Peyer's patch (tissue), 4 donors: ENCODE measurements around the gene PEF1. TPM values are rescaled to one million over a fixed set of nuclear protein-coding genes. Genes with fewer than 3 reads are reported as not detected.
"Not testable (repeated sequence)": the region's sequence is repeated elsewhere in the genome, so short reads cannot be mapped to it uniquely, and the experiment has no call there.

ENCODE experiments used
- DNase-seq, 3 donors: peaks; one replicate each; pipeline ENCODE4 v3.0.0-alpha.2; 2017 to 2019
- H3K27ac ChIP-seq, 4 donors: fragments of 200-600 bp; sonication (generic); one replicate each; pipeline ENCODE4 v1.5.1; 2016 to 2019
- H3K27me3 ChIP-seq, 2 donors: fragments of 200-600 bp; sonication (generic); one replicate each; pipeline ENCODE4 v1.5.1; 2019
- H3K36me3 ChIP-seq, 3 donors: fragments of 200-600 bp; sonication (generic); one replicate each; pipeline ENCODE4 v1.5.1; 2016 to 2019
- H3K4me1 ChIP-seq, 4 donors: fragments of 200-600 bp; sonication (generic); one replicate each; pipeline ENCODE4 v1.5.1; 2016 to 2019
- H3K4me3 ChIP-seq, 4 donors: fragments of 200-600 bp; sonication (generic); 1 replicate in 3 of 4; 2 replicates in 1 of 4; pipeline ENCODE4 v1.5.1; 2016 to 2019; ENCODE audit warnings: mild to moderate bottlenecking in 1 of 4
- H3K9me3 ChIP-seq, 4 donors: fragments of 200-600 bp; sonication (generic); one replicate each; pipeline ENCODE4 v1.5.1; 2016 to 2019; ENCODE audit warnings: mild to moderate bottlenecking in 1 of 4
- POLR2A ChIP-seq, 2 donors: fragments of 450-650 bp; IDR thresholded peaks; one replicate each; pipeline ENCODE4 v1.5.1; 2017; ENCODE audit warnings: antibody characterized with exemption in 2 of 2, mild to moderate bottlenecking in 2 of 2, moderate library complexity in 2 of 2
- total RNA-seq, 4 donors: library from RNA; depleted of rRNA; stranded (reverse); fragments of >200 nt; gene quantifications; one replicate each; pipeline ENCODE4 v1.1.0, GENCODE V29; 2016
- TF ChIP-seq, protein P1 (sequence below), 6 experiments: fragments of 450-650 bp in 4 of 6; fragments of 200-600 bp in 2 of 6; sonication (generic) in 1 of 6; IDR thresholded peaks; one replicate each; pipeline ENCODE4 v1.5.1; 2017 to 2019; ENCODE audit warnings: antibody characterized with exemption in 6 of 6, mild to moderate bottlenecking in 3 of 6, moderate library complexity in 1 of 6

PEF1 gene
- total RNA-seq, 4 donors from 2014 or later, result 49.5 to 116 (median 59.8) TPM

DNA sequence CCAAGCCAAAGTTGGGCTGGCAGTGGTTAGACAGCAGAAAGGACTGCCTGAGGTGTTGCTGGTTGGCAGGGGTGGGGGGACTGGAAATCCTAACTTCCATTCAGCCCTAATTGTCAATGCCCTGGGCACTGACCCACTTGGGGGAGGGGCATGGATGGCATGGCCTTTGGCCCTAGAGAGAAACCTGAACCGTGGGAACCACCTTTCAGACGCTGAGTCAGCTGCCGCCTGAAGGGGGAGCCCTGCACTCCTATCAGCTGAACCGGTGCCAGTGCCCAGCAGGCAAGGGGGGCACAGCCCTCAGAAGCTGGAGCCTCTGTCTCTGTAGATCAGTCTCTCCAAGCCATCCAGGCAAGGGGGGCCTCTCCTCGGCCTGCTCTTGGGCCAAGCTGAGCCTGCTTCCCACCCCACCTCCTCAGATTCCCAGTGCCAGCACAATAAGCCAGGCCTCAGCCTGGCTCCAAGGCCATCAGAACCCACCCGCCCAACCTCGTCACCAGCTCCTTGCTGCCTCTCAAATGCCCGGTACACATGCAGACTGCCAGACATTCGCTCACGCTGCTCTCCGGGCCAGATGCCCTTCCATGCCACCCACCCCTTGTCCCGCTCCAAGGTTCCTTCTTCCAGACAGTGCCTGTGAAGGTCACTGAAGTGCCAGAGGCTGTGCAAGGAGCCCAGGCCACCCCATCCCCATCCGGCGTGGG lies 56.8 kb downstream of the PEF1 start:
- TF ChIP-seq POLR2A (IDR thresholded peaks at IDR 0.05), result no peak
- TF ChIP-seq, protein P1, sequence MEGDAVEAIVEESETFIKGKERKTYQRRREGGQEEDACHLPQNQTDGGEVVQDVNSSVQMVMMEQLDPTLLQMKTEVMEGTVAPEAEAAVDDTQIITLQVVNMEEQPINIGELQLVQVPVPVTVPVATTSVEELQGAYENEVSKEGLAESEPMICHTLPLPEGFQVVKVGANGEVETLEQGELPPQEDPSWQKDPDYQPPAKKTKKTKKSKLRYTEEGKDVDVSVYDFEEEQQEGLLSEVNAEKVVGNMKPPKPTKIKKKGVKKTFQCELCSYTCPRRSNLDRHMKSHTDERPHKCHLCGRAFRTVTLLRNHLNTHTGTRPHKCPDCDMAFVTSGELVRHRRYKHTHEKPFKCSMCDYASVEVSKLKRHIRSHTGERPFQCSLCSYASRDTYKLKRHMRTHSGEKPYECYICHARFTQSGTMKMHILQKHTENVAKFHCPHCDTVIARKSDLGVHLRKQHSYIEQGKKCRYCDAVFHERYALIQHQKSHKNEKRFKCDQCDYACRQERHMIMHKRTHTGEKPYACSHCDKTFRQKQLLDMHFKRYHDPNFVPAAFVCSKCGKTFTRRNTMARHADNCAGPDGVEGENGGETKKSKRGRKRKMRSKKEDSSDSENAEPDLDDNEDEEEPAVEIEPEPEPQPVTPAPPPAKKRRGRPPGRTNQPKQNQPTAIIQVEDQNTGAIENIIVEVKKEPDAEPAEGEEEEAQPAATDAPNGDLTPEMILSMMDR (IDR thresholded peaks at IDR 0.05), result peak in 4 of 6 experiments; percentile 52 to 65 (median 62)
- peaks cover 0 to 65% (median 2%) of the 10 kb centered on the region in 4 donors for H3K4me1 ChIP-seq
- H3K36me3 ChIP-seq, result peaks cover 0 to 28% (median 0%) of the 10 kb centered on the region in 3 donors
- peak; percentile 28 to 86 (median 84) for DNase-seq
- H3K4me3 ChIP-seq, result no peak overlapping the region
- H3K27me3 ChIP-seq, result no peaks in the 10 kb centered on the region
- H3K9me3 ChIP-seq, result no peaks in the 10 kb centered on the region
- peak overlapping the region in 3 of 4 donors; percentile 62 to 82 (median 81) for H3K27ac ChIP-seq

DNA sequence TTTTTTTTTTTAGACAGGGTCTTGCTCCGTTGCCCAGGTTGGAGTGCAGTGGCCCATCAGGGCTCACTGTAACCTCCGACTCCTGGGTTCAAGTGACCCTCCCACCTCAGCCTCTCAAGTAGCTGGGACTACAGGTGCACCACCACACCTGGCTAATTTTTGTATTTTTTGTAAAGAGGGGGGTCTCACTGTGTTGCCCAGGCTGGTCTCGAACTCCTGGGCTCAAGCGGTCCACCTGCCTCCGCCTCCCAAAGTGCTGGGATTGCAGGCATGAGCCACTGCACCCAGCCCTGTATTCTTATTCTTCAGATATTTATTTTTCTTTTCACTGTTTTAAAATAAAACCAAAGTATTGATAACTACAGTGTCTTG lies 57.4 kb downstream of the PEF1 start:
- H3K27me3 ChIP-seq, DNase-seq, H3K9me3 ChIP-seq, H3K4me3 ChIP-seq: not testable (repeated sequence)
- peaks cover 0 to 71% (median 2%) of the 10 kb centered on the region in 4 donors for H3K4me1 ChIP-seq
- peaks cover 0 to 28% (median 0%) of the 10 kb centered on the region in 3 donors for H3K36me3 ChIP-seq
- H3K27ac ChIP-seq, result peak overlapping the region in 2 of 4 donors; percentile 81 to 82

DNA sequence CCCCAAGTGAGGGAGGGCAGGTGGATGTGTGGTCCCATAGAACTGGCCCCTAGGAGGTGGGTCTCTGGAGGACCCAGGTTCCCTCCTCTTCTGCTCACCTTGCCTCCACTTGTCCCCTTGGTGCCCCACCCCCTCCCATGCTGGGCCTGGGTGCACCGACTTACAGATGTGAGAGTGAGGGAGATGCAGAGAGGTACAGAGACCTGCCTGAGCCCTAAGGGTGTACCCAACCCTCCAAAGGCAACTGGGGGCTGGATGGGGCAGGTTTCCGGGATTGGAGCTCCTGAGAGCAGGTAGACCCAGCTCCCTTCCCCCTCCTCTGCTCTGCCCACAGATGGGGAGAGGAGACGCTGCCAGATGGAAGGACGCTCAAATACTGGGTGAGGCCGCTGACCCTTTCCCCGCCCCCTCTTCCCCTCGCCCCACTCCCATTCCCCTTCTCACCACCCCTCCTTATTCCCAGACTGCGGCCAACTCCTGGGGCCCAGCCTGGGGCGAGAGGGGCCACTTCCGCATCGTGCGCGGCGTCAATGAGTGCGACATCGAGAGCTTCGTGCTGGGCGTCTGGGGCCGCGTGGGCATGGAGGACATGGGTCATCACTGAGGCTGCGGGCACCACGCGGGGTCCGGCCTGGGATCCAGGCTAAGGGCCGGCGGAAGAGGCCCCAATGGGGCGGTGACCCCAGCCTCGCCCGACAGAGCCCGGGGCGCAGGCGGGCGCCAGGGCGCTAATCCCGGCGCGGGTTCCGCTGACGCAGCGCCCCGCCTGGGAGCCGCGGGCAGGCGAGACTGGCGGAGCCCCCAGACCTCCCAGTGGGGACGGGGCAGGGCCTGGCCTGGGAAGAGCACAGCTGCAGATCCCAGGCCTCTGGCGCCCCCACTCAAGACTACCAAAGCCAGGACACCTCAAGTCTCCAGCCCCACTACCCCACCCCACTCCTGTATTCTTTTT lies 58.0 kb downstream of the PEF1 start:
- H3K4me3 ChIP-seq, result no peak overlapping the region
- peak overlapping the region in 2 of 4 donors; percentile 13 to 81 for H3K27ac ChIP-seq
- peaks cover 0 to 28% (median 0%) of the 10 kb centered on the region in 3 donors for H3K36me3 ChIP-seq
- DNase-seq, result peak in 1 of 3 donors; percentile 3
- H3K27me3 ChIP-seq, result no peaks in the 10 kb centered on the region
- no peaks in the 10 kb centered on the region for H3K9me3 ChIP-seq
- peaks cover 0 to 78% (median 2%) of the 10 kb centered on the region in 4 donors for H3K4me1 ChIP-seq
- no peak for TF ChIP-seq POLR2A (IDR thresholded peaks at IDR 0.05)
- TF ChIP-seq, protein P1 (IDR thresholded peaks at IDR 0.05), result no peak

DNA sequence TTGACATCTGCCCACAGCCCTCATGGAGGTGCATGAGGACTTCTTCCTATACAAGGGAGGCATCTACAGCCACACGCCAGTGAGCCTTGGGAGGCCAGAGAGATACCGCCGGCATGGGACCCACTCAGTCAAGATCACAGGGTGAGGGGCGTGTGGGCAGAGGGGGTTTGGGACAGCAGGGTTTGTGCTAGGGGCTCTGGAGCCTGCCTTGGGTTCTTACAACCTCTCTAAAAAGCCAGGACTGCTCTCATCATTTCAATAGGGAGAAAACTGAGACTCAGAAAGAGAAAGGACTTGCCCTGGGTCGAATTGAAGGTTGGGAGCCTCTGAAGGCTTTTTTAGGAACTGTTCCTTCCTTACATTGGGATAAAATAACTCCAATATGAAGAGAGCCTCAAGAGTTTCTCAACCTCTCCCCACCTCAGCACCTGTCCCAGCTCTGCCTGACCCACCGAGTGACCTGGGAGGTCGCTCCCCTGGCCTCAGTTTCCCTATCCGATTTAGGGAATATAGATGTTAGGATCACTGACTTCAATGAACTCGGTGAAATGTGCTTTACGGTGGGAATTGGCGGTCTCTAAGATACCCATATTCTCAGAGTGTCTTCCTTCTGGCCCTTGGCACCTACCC lies 58.8 kb downstream of the PEF1 start:
- Histone ChIP-seq H3K9me3 (no peaks in the 10 kb centered on the region), H3K4me1 (peaks cover 0 to 86% (median 2%) of the 10 kb centered on the region in 4 donors), H3K27ac (peak overlapping the region in 1 of 4 donors; percentile 81), H3K4me3 (no peak overlapping the region), H3K27me3 (no peaks in the 10 kb centered on the region), H3K36me3 (peaks cover 0 to 28% (median 0%) of the 10 kb centered on the region in 3 donors)
- DNase-seq, result peak in 1 of 3 donors; percentile 8
- TF ChIP-seq, protein P1 (IDR thresholded peaks at IDR 0.05), result no peak
- TF ChIP-seq POLR2A (IDR thresholded peaks at IDR 0.05), result no peak

DNA sequence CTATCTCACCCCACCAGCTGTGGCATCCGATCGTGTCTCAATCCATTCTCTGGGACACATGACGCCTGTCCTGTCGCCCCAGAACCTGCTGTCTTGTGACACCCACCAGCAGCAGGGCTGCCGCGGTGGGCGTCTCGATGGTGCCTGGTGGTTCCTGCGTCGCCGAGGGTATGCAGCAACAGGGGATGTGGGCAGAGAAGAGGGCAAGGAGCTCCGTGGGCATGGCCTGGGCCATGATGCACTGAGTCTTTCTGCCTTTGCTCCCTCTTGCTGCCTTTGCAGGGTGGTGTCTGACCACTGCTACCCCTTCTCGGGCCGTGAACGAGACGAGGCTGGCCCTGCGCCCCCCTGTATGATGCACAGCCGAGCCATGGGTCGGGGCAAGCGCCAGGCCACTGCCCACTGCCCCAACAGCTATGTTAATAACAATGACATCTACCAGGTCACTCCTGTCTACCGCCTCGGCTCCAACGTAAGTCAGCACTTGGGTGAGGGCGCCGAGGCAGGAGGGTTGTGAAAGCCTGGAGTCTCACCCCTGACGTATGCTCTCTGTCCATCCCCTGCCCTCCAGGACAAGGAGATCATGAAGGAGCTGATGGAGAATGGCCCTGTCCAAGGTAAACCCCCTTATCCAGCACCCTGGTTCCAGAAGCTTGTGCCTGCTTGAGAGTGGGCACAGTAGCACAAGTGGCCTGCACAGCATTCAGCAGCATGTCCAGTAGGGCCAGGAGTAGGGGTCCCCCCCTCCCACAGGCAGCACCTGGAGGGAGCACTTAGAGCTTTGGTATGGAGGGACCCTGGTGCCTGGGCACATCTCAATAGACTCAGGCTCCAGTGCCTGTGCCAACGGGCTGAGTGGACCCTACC lies 59.6 kb downstream of the PEF1 start:
- Histone ChIP-seq H3K9me3 (no peaks in the 10 kb centered on the region), H3K4me3 (peak overlapping the region in 1 of 4 donors; percentile 3), H3K4me1 (peaks cover 0 to 85% (median 2%) of the 10 kb centered on the region in 4 donors), H3K27ac (peak overlapping the region in 2 of 4 donors; percentile 65 to 82), H3K36me3 (peaks cover 0 to 28% (median 0%) of the 10 kb centered on the region in 3 donors), H3K27me3 (no peaks in the 10 kb centered on the region)
- TF ChIP-seq, protein P1 (IDR thresholded peaks at IDR 0.05), result no peak
- no peak for TF ChIP-seq POLR2A (IDR thresholded peaks at IDR 0.05)
- DNase-seq, result peak in 1 of 3 donors; percentile 1
